NCI-H1930 (cell line): ENCODE results near the gene C12orf50.
"Not testable (repeated sequence)": the region's sequence is repeated elsewhere in the genome, so short reads cannot be mapped to it uniquely, and the experiment has no call there.

Source experiments
- DNase-seq, 2 experiments: peaks; one replicate each; lab custom pipeline; 2025; lab: John Stamatoyannopoulos, UW

The C12orf50 gene

DNA sequence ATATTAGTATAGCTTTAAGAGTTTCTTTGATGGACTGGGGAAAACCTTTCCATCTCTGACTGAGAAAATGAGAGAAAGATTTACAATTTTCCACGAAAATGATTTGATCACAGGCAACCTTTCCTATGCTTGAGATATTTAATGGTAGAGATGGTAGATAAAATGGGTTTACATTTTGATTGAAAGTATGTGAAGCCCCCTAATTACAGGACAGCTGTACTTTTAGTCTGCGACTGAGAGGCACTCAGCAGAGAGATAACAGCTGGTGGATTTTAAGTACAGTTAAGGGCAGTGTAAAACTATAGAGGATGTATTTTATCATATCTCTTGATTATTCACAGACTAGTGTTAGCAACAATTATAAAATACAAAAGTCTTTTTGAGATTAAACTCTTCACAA, 40.7 kb downstream of the C12orf50 start:
- no peak for DNase-seq

DNA sequence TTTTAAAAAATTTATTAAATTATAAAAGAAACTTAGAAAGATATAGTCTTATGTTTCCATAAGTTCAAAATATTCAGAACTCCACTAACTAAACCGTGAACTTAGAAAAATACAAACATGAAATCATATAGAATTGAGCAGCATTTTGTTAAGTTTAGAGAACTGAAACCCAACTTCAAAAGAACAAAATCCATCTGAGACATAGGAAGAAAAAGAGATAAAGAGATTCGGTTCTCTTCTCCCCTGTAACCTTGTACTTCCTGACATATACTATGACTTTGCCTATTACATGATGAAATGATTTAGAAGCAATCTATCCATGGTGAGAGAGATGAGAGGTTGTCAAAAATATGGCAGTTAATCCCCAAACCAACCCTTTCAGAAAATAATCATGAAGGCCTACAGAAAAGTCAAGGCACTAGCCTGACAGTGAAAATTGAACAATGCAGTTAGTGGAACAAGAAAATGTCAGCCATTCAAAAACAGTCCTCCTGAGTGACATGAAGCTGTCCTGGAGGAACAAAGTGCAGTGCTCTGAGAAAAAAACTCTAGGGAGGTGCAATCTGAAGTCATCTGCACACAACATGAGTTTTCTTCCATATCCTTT, 44.0 kb downstream of the C12orf50 start:
- DNase-seq: no peak

DNA sequence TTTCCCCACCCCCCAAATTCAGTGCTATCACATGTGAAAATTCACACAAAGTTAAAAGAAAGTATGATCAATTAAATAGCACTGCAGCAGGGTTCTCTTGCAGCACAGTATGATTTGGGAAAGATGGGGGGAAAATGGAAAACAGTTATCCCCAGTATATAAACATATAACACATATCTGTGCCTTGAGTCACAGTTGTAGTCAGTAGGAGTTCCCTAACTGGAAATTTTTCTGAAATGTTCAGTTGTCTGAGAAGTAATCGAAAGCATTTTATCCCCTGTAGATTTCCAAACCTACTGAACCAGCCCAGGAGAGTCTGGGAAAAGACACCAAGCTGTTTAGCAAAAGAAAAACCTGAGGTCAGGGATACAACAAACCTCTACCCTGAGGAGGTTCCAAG, 47.0 kb downstream of the C12orf50 start:
- DNase-seq: no peak

DNA sequence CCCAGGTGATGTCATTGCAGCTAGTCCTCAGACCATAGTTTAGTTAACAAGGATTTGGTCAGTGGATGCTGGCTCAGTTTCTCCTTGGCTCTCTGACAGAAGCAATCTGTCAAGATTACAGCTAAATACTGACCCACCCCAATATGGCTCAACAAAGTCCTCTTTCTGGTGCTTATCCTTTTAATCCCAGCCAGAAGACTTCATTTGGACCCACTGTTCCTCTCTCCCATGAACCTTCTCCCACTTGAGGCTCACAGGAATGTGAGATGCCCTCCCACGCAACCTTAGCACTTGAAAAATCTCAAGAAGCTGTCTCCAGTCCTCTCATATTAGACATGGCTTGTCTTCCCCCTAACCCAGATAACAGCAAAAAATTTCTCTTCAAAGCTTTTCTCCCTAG, 47.7 kb downstream of the C12orf50 start:
- no peak for DNase-seq

DNA sequence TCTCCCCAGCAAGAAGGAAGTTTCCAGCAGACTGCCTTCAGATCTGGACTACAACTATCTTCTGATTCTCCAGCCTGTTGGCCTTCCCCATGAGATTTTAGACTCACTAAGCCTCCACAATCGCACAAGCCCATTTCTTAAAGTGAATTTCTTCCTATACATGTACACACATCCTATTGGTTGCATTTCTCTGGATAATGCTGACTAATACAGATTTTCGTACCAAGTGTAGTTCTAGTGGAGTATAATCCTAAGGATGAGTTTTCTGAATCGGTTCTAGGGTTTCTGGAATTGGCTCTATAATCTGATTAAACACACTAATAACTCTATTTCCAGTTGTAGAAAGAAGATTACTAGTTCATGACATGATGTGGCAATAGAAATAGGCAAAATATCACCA, 53.3 kb downstream of the C12orf50 start:
- no peak for DNase-seq

DNA sequence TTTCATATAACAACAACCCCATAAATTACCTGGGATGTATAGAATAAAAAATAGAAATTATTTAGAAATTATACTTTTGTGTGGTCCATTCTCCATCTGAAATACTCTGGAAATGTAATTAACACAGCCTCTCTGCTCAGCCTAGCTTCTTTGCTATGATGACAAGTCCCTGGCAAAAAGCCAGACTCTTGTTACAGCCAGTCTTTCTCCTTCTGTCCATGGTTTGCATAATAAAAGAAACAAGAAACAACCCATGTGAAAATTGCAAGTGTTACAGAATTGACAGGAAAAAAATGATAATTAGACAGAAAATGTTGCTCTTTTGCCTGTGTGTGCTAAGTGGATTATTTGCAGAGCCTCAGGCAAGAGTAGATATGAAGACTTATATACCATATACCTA, 61.3 kb downstream of the C12orf50 start:
- no peak for DNase-seq

DNA sequence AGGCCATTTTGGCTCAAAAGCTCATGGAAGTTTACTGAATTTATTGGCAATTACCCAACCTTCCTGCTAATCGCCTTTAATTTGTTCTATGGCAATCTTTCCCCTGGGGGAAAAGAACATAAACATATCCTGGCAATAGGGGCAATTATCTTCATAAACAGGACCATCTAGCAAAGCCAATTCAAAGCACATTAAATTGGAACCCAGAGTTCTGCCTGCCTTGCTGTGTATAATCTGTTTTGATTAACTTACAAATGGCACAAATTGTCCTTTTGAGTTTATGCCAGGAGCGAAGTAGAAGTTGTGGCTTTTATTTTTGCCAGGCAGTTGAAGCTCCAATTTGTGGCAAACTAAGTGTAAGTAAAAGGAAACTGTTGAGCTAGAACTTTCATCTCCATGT, 68.6 kb downstream of the C12orf50 start:
- DNase-seq: peak in 1 of 2 experiments; percentile 12

DNA sequence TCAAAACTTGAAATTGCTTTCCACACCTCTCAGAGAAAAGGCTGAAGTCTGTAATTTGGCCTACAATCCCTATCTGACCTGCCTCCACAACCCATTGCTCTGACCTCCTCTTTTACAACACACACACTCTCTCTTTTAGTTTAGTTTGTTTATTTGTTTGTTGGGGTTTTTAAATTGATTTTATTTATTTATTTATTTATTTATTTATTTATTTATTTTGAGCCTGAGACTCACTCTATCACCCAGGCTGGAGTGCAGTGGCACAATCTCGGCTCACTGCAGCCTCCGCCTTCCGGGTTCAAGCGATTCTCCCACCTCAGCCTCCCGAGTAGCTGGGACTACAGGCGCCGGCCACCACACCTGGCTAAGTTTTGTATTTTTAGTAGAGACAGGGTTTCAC, 75.2 kb downstream of the C12orf50 start:
- DNase-seq: not testable (repeated sequence)

DNA sequence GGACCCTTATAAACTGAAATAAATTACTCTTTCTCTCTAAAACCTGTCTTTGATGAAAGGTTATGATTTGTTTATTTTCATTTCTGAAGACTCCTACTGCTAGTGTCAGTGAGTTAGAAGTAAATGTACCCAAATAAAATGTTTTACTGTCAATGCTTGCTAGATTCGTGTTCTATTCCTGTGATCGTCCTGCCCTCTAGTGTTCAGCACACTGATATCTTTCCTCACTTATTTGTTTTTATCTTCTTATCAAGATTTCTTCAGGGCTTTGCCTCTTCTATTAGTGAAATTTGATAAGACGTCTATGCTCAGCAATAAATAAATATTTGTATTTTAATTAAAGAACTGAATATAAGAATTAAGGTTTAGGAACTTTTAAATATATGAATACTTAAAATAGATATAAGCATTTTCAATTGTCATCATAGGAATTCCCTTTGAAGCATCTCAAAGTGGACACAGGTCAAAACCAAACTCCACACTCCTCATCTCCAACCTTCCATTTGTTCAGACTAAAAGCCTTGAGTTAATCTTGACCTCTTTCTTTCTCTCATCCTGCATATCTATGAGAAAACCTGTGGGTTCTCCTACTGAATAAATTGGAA, 75.8 kb downstream of the C12orf50 start:
- no peak for DNase-seq

DNA sequence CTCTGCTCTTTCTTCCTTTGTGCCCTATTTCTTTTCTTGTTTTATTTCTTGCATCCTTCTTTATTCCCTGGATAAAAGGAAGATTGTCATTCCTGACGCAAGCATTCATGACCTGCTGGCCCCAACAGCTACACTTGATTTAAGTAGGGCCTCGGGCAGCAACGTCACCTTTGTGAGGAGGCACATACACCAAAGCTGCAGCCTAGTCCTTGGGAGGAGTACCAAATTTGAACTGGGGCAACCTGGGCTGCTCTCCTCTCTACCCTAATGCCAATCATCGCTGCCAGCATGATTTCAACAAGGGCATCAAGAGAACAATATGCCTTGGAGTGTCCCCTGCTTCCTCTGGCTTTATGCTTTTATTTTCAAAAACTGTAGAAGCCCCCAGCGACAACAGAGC, 76.4 kb downstream of the C12orf50 start:
- DNase-seq: no peak

DNA sequence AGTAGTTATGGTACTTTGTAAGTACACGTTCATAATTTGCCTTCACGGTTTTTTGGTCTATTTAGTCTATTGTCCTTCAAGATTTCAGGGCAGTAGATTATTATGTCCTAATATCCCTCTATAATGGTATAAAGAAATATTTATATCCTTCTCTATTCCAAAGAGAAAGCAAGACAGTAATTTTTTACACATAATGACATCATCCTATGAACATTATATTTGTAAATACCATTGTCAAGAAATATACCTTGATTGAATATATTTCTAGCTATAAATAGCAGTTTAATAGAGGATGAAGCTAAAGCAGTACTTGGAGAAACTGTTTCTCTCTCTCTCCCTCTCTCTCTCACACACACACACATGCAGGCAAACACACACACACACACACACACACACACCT, 77.0 kb downstream of the C12orf50 start:
- DNase-seq: no peak

DNA sequence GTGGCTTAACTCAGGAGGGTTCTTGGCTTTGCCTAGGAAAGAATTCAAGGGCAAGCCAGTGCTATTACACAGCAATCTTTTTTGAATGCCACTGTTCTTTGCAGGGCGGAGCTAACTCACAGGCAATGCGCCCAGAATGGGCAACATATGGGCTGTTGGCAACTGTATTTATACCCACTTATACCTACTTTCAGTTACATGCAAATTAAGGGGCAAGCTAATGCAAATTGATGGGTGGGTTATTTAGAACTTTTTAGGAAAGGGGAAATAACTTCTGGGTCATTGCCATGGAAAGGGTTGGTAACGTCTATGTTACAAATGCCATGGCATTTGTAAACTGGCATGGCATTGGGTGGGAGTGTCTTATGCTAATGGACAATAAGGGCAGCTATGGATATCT, 85.4 kb downstream of the C12orf50 start:
- no peak for DNase-seq

DNA sequence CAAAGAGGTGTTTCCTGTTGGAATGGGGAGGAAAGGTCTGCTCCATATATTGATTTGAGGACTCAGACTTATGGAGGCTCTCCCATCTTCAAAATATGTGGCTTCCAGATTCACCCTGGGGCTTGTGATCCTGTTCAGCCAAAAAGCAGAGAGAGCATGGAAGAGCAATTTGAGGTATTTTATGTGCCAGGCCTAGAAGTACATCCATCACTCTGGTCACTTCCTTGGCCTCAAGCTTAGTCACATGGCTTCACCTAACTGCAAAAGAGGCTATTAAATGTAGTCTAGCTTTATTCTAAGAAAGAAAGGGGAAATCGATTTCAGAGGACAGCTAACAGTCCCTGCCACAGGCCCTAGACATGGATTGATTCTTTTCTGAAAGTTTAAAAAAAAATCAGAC, 86.2 kb downstream of the C12orf50 start:
- no peak for DNase-seq

DNA sequence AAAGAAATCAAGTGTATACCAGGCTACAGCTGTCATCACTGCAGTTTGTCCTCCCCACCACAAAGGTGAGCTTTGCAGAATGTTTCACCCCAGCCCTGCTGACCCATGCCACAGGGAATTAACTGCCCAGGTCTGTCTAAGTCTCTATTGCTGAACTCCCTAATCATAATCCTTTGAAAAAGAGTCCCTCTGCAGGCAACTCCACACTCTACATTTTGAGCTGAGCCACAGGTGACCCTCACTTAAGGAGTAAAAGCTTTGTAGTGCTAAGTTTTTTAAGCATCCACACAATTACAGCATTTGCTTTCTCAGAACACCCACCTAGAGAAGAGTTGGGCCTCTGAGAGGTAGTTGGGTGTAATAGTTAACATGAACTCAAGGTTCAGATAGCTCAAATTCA, 90.0 kb downstream of the C12orf50 start:
- no peak for DNase-seq

DNA sequence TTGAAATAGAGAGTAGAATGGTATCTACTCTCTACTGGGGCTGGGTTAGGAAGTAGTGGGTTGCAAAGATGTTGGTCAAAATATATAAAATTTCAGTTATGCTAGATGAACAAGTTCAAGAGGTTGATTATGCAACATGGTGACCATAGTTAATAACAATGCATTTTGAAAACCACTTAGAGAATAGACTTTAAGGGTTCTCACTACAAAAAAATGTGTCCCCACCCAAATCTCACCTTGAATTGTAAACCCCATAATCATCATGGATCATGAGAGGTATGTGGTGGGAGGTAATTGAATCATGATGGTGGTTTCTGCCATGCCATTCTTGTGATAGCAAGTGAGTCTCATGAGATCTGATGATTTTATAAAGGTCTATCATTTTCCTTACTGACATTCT, 94.0 kb downstream of the C12orf50 start:
- no peak for DNase-seq

DNA sequence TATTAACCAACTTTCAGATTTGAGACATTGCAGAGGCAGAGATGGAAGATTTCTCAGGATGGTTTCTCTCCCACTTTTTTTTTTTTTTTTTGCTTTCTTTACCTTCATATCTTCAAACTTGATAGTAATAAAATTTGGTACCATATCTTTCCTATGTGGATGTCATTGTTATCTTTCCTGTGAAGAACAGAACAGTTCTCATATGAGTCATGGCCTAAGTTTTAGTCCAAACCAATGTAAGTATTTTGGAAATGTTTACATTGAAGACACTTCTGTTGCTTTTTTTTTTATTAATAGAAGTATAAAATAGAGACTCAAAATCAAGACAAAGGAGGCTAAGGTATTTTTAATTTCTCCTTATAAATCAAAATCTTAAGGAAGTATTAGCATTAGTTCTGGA, 95.2 kb downstream of the C12orf50 start:
- DNase-seq: no peak

DNA sequence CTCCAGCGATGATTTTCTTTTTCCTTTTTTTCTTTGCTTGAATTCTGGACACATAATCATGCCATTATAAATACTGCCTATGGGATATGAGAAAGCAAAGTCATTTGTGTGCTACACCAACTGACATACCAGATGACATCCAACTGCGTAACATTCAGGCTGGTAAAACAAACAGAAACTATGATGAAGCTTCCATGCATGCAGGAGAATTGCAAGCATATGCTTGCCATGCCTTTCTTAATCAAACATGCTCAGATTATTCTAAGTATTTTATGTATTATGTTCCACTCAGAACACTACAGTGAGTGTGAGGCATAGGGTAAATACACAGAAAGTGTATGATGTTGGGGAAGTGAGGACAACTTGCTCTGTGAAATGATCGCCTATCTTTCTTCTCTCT, 97.4 kb downstream of the C12orf50 start:
- DNase-seq: no peak

DNA sequence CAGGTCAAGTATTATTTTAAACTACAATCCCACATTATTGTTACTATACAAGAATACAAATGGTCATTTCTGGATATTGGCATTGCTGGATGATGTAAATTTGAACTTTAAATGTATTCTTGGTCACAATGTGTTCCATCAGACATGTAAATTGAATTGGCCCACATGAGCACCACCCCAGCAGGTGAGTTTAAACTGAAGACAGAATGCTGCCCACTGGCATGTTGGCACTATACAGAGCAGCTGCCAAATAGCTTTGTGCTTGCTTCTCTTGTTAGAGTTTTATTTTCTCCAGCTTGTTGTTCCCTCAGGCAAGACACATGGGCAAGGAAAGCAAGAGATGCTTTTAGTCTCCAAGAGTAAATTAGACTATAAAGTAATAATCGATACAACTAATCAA, 98.6 kb downstream of the C12orf50 start:
- DNase-seq: no peak
